ENCODE measurements around the gene GIGYF2.

- TF ChIP-seq CTCF (IDR thresholded peaks at IDR 0.05), result no peak
- TF ChIP-seq POLR2AphosphoS5 (IDR thresholded peaks at IDR 0.05), result no peak
- TF ChIP-seq POLR2A (IDR thresholded peaks at IDR 0.05), result no peak
Observed at GRCh38 chr2:232674491-232674890, 22.6 kb upstream of the GIGYF2 start.
